GM11168 (cell line): ENCODE measurements around the gene FILIP1L.

Experiments used
- in situ Hi-C: fragments of 300-500 bp; cut with MboI; formaldehyde crosslinking; loops from one replicate; pipeline ENCODE4 v1.12.0; 2022; ENCODE audit warnings: low sequenced_read_pairs; ENCODE audit not compliant: unreplicated experiment

The FILIP1L gene

DNA sequence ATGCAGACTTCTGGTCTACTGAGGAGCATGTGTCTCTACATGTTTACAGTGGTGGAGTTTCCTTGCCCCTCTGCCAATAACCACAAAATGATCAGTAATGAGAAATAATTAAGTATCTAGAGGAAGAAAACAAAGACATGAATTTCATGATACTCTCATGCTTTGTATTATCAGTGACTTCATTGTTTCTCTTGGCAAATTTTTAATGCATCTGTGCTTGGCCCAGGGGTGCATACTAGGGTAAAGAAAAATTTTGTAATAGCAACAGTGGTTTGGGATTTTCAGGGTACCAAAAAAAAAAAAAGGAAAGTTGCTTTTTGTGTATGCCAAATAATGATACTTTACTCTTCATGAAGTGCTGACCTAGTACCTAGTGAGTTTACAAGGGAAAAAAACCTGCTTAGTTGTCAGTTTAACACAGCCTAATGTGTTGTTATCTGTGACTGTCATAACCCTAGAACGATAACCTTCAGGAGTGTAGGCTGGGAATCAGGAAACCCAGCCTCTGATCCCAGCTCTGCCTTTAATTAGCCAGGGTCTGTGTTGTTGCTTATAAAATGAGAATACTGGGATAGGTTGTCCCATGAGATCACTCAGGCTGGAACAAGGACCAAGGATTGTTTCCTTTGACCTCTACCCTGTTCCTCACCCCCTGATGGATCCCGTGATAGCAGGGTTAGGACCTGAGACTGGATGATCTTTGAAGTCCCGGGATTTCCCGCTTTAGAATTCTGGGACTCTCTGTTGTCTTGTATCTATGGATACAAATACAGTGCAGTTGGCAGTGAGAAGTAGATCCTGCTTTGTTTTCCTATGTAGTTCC, 179.1 kb downstream of the FILIP1L start:
- in situ Hi-C loops = no loop called here

DNA sequence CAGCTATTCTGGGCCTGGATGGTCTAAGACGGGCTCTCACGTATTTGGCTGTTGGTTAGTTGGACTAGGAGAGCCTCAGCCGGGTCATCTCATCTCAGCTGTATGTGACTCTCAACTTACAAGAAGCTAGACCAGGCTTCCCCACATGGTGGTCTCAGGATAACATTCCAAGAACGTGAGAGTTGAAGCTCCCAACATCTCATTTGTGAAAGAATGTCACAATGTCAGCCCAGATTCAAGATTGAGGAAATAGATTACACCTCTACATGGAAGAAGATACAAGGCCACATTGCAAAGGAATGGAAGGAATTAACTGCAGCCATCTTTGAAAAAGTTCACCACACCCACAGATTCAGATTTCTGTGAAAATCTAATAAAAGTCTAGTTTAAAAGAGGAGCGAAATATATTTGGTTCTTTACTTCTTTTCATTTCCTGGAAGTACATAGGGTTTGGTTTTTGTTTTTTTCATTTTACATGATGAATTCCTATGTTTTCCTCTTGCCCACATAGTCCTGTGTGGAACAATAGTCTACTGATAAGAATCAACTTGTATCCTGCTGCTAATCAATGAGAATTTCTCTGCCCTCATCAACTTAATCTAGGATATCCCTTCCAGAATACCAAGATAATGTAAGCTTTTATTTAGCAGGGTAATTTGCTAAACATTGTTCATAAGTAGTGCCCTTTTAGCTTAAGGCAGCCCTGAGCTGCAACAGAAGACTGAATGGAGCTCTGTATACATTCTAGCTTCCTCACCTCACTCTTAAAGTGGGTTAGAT, 180.1 kb downstream of the FILIP1L start:
- in situ Hi-C loops = no loop called here

GRCh38 chr3:99931059-99931458, 183.2 kb downstream of the FILIP1L start:
- in situ Hi-C loops = no loop called here

- in situ Hi-C loops = no loop called here
These were observed 184.6 kb downstream of the FILIP1L start for GRCh38 chr3:99929745-99930139.

DNA sequence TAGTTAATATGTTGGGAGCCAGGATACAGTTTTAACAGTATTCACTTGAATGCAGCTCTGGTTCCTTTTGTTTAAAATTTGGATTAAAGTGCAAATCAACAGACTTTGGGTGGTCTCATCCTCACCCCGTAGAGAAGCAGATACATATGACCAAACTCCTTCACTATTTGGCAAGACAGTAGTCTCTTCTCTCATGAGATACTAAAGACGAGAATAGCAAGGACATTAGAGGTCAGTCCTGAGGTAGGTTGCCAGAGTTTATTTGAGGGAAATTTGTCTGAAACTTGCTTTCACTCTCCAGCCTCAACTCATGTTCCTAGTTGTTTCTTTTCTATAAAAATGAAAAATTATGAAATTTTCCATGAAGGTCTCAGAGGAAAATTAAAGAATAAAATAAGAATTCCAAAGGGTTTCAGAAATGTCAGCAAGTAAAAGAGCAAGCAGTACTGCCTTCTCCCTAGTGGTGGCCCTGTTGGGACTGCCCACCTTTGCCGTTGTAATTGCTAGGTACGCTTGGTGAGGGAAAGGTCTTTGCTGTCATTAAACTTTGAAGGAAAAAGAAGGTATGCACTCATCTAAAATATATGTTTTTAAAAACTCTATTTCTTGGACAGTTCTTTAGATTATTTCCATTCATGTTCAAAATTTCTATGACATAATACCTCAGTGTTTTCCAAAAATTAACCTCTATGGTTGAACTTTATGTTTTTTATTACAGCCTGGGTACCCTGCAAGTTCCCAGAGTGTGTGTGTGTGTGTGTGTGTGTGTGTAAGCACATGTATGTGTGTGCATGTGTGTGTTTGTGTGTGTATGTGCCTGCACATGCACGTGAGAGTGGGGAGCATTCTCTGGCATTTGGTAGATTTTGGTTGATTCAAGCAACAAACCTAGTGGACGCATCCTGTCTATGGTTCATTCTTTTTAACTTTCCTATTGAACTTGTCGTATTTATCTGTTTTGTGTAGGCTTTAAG, 185.2 kb downstream of the FILIP1L start:
- in situ Hi-C loops = no loop called here

DNA sequence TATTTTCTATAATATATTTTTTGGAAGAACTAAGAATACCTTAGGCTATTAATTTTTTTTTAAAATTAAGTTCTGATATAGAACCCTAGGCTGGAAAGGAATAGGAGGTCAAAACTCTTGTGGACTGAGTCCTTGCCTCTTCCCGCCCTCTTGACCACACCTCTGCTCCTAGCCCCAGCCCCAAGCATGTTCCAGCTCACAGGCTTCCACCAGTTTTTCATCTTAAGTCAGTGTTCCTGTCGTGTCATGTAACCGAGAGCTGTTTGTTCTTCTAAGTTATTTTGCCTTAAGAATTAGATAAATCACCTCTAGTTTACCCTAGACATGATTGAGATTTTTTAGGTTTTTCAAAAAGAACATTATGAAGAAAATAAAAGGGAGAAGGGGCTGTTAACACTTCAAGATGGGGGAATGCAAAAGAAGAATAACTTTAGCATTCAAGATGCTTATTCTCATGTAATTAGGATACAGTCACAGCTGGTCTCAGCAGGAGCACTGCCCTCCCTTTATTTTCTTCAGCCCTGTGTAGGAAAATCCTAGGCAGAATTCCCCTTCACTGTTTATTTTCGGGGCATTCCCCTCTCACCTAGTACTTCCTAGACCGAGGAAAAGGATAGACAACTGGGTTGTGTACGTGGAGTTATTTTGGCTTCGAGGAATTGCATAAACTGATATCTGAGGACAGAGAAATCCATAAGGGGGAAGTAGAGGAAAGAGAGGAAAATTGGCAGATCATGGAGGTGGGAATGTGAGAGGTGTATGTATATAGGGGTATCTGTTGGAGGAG, 186.4 kb downstream of the FILIP1L start:
- in situ Hi-C loops = no loop called here

GRCh38 chr3:99925584-99926230, 188.6 kb downstream of the FILIP1L start:
- in situ Hi-C loops = no loop called here

DNA sequence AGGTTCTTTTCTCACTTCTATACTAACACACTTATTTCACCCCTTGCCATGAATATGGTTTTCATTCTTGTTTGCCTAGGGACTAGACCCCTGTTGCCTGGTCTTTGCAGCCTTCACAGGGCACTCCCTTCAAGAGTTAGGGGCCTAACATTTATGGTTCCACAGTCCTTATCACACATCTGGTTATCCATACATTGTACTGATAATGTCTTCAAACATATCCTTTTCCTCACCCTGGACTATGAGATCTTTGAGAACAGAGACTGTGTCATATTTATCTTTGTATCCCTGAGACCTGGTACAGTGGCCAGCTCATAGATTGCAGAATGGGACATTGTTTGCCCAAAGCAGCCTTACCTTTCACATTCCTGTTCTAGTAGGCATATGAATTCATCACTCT, 190.4 kb downstream of the FILIP1L start:
- in situ Hi-C loops = no loop called here

GRCh38 chr3:99921986-99922385, 192.3 kb downstream of the FILIP1L start:
- in situ Hi-C loops = no loop called here

- in situ Hi-C loops = no loop called here
These were observed 193.0 kb downstream of the FILIP1L start for GRCh38 chr3:99921377-99921695.

DNA sequence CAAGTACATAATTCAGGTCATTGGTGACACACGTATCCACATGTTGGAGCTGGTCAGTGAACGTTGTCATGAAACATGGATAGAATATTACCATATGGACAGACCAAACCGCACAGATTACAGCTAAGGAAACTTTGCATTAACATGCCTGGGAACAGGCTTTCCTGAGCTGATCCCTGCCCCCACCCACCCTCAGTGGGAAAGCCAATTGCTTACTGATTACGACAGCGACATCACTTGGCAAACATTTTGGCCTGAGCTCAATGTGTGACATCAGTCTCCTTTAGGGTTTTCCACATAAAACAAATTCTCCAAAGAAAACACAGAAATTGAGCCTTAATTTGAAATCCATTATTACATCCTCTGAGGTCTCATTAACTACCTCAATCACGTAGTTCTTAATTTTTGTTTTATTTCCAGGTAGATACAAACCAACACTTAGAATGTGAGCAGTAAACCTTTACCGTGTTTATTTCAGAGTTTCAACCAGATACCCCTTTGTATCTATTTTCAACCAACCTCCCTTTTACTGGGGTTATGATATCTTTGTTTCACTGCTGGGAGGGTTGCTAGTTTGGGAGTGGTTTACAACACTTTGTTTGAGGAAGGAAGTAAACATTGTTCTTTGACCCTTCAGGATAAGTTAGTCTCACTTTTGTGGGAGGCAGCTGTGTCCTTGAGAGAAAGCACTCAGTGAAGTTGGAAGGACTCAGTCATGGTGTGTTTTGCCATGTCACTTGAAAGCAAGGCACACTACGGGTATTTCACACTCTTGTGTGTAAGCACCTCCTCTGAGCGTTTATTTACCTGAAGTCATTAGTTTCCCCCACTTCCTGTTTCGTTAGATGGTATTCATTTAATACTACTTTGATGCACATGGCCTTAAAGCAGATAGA, 193.6 kb downstream of the FILIP1L start:
- in situ Hi-C loops = no loop called here

- in situ Hi-C loops = no loop called here
These were observed 194.6 kb downstream of the FILIP1L start for GRCh38 chr3:99919694-99920093.

DNA sequence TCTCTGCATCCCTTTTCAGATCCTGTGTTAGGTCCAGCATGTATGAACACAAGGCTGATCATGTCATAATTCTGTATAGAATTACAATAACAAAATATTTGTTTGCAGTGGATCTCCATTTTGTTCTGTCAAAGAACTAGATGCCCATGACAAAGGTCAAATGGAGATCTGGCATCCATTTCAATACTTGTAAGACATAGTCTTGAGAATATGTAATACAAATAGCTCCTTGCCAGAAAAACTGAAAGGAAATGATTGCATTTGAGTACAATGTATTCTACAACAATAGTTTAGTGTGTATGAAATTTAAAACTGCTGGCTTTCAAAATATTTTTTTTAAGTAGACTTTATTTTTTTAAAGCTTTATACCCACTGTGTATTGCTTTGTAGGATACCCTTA, 195.6 kb downstream of the FILIP1L start:
- in situ Hi-C loops = no loop called here

- in situ Hi-C loops = no loop called here
These were observed 198.3 kb downstream of the FILIP1L start for GRCh38 chr3:99915906-99916432.

GRCh38 chr3:99911433-99911832, 202.9 kb downstream of the FILIP1L start:
- in situ Hi-C loops = no loop called here

DNA sequence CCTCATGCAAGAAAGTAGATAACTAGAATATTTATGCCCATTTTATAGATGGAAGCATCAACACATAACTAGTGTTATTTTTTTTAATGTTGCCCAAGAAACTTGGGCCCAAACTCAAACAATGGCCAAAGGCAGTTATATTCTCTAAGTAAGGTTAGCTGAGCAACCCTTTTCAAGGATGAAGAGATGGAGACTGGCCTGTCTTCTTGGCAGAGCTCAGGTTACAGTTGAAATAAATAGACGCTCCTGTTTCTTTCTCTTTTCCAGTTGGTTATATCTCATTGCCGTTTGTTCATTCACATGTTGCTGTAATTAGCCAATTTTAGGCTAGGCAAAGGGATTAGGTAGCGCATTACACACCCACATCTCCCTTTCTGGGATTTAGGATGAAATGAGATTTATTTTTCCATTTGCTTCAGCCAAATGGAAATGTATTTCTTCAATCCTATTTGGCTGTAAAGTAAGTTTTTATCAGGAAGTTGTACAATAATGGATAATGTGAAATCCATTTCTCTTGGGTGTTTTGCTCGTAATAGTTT, 203.5 kb downstream of the FILIP1L start:
- in situ Hi-C loops = no loop called here

DNA sequence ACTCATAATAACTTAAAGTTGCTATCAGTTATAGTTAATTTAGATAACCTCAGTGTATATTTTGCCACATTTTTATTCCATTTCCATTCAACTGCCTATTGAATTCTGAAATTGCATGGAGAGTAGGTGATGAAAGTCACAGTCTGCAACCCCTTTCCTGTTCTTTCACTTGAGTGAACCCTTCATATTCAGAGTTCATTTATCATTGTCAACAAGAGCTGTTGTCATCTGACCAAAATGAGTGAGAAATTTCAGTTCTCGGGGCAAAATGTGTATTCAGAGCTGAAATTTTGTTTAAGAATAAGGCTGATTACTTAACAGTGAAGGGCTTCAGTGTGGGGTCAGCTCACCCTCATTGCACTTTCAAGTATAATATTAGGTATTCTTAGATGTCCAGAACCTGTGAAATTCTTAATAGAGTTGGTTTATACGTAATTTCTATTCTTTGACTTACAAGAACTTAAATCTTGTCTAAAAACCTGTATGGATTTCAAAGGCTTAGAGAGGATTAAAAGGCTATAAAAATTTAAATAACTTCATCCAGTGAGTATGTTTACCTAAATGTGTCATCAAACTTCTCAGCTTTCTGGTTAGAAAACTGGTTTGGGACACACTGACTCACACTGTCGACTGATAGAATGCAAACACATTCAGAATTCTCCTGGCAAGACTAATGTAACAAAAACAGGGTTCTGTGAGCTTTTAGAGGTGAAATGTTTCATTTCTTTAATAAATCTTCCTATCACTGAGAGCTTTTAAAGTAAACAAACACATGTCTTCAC, 204.4 kb downstream of the FILIP1L start:
- in situ Hi-C loops = no loop called here
